ENCODE results near the gene COL28A1.

DNA sequence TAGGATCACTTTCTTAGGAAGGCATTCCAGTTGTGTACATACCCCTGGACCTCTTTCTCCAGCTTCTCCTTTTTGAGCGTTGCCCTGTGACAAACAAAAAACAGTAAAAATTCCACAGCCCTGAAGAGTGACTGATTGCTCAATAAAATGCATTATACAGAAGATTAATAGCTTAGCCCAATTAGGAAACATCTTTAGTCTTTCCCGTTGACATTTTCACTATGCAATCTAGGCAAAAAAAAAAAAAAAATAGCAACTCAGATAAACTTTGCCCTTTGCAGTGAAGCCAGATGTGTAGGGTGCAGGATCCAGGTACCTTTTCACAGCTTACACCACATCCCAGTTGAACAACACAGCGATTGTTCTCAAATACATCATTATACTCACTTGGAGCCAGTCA, 17.9 kb downstream of the COL28A1 start:
- TF ChIP-seq POLR2AphosphoS5 (IDR thresholded peaks at IDR 0.05) (no peak), POLR2A (IDR thresholded peaks at IDR 0.05) (no peak)
